GM21529 (cell line): ENCODE data around the gene NUDCD3.

Experiments
- ATAC-seq: cut with Tn5 transposase; IDR thresholded peaks from one replicate; pipeline ENCODE4 v1.9.1; 2021; ENCODE audit not compliant: unreplicated experiment

NUDCD3 gene

GRCh38 chr7:44372560-44373417 is 117.7 kb downstream of the NUDCD3 start:
- ATAC-seq = no peak

DNA sequence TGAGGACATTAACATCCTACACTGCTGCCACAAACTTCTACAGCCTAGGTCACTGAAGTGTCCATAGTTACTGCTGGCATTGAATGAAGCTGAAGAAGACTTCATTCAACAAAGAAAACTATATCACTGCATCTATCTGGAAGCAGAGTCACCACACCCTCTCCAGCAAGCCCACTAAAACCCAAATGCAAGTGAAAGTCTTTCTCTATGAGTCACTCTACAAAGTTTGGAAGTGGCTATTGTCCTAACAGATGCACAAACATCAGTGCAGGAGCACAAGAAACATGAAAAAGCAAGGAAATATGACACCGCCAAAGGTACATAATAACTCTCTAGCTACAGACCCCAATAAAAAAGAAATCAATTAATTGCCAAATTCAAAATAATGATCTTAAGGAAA is 121.6 kb downstream of the NUDCD3 start:
- no peak for ATAC-seq

DNA sequence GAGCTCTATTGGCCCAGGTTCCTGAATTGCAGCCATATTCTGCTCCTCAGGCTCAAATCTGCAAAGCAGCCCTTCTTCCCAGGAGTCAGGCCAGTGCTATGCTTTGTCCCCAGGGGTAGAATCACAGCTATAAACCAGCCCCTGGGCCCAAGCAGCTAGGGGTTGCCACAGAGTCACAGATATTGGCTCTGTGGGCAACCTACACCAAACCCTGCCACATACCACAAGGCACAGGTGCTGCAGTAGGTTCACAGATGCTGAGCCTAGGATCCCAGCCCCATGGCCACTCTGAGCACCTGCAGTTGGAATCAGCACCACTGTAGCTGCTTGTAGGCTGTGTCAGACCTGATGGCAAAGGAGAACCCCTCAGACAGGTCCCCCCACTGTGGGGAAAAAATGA is 122.0 kb downstream of the NUDCD3 start:
- ATAC-seq = no peak

- ATAC-seq = no peak
These were observed 122.9 kb downstream of the NUDCD3 start for GRCh38 chr7:44367475-44368043.

- ATAC-seq = no peak
These were observed 123.5 kb downstream of the NUDCD3 start for GRCh38 chr7:44366986-44367385.

- ATAC-seq = no peak
These were observed 136.8 kb downstream of the NUDCD3 start for GRCh38 chr7:44353668-44354067.

DNA sequence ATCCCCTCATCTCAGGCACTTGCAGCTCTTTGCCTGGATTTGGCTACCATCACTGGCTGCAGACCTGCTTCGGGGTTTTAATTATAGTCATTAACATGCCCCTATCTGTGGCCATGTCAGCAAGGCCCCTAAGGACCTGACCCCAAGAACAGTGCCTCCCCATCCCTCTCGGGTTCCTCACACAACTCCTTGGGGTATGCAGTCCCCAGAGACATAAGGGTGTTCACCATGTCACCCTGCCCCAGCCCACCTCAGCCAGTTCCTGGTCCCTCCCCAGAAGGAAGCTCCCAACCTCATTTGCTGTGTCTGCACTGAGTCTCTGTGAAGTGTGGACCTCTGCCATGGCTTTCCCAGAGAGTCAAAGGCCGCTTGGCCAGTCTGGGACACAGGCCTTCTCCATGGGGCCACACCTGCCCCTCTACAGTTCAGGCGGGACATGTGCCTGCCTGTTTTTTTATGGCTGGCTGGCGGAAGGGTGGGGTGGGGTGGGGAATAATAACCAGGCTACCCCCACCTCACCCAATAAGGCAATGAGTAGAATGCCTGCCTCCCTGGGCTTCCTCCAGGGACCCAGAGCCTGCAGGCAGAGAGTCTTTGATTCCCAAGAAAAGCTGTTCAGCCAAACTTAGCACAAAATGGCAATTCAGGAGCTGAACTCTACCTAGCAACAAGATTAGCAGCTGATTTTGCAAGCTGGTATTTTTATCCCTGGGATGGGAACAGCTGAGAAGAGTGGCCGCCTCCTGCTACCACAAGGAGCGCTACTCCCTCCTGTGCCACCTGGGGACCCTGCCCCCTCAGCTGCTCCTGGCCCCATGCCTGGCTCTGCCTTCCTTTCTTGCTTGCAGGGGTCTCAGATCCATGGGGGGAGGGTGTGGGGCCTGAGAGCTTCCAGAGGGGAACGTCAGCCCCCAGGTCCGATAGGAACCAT is 141.3 kb downstream of the NUDCD3 start:
- no peak for ATAC-seq

DNA sequence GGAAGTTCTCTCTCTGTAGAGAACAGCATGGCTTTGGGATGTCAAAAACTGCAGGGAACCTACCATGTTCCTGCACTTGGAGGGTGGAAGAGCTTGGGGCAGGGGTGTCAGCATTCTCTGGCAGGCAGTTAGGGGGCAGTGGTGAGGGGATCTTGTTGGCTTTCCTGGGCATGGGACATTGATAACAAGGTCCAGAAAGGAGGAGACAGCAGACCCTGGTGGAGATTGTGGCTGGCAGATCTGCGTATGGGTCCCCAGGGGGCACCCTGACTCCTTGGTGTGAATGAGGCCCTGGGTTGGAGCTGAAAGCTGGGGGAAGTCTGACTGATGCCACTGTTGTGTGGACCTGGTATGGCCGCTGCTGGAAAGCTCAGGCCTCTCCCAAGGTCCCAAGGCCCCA is 142.2 kb downstream of the NUDCD3 start:
- no peak for ATAC-seq

GRCh38 chr7:44347546-44348114 is 142.8 kb downstream of the NUDCD3 start:
- ATAC-seq = no peak

- ATAC-seq = no peak
These were observed 144.4 kb downstream of the NUDCD3 start for GRCh38 chr7:44346063-44346462.

GRCh38 chr7:44341401-44341800 is 149.1 kb downstream of the NUDCD3 start:
- no peak for ATAC-seq

DNA sequence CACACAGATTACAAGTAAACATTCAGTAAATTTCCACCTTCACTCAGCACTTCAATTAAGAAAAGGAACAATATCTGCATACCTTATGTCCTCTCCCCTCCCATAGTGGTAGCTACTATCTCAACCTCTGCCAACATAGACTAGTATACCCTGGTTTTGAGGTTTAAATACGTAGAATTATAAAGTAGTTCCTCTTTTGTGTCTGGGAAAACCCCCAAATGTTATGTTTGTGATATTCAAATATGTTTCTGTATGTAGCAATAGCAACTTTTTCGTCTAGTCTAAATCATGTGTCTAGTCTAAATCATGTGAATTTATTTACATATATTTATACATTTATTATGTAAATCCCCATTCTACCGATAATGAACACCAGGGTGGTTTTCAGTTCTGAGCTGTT is 151.9 kb downstream of the NUDCD3 start:
- peak; percentile 57 for ATAC-seq

DNA sequence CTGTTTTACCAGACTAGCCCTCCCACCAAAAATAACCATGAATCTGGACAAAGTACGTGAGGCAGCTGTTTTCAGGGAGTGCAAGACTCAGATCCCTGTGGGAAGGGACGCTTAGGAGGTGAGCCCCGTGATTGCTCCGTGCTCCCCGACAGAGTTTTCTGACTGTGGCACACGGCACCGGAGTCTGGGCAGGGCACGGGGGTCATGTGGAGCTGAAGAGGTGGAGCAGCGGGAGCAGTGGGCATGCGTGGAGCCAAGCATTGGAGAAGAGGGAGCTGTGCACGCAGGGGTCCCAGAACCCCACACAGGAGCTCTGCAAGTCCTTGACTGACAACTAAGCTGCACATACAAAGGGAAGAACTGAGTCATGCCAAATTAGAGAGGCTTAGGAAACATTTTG is 154.0 kb downstream of the NUDCD3 start:
- ATAC-seq = no peak

DNA sequence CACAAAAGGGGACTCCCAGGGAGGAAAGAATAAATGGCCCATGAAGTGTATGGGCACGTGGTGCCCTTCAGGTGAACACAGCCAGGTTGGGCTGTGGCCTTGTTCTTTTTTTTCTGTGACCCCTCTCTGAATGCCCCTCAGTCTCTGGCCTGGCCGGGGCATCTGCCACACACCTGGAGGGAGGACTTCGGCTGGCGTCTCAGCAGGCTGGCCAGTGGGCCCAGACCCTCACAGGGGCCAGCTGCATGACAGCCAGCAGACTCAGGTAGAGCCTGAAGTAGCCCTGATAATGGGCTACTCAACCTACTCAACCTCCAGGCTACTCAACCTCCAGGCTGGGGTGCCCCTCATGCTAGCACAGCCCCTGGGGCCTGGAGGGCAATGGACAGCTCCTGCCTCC is 155.3 kb downstream of the NUDCD3 start:
- ATAC-seq = no peak

GRCh38 chr7:44334734-44335097 is 155.7 kb downstream of the NUDCD3 start:
- no peak for ATAC-seq

DNA sequence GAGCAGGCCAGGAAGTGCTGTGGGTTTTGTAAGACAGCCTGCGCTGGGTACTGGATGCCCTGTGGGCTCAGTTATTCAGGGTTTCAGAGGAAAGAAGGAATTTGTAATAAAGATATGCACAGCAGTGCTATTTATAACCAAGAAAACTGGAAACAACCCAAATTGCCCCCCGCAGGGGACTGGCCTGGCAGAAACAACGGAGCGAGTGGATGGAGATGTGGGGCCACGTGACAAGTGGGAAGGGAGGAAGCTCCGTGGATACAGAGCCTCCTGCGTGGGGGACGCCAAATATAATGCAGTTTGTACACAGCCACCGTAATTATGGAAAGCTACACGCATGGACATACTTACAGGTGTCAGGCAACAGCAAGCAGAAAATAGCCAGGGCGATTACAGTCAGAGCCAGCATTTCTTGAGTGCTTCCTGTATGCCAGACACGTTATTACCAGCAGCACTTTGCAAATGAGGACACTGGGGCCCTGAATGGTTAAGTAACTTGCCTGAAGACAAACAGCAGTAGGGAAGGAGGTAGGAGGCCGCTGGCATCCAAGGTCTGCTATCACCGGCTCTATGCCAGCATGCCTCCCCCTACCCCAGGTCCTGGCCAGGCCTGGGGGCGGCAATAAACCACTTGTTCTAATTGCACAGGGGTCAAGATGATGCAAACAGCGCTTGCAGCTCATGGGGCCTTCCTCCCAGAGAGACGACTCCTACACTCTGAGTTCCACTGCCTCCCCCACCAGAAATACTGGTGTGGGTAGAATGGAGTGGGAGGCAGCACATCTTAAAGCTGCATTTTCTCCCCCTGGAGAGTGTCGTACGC is 156.3 kb downstream of the NUDCD3 start:
- ATAC-seq = no peak

DNA sequence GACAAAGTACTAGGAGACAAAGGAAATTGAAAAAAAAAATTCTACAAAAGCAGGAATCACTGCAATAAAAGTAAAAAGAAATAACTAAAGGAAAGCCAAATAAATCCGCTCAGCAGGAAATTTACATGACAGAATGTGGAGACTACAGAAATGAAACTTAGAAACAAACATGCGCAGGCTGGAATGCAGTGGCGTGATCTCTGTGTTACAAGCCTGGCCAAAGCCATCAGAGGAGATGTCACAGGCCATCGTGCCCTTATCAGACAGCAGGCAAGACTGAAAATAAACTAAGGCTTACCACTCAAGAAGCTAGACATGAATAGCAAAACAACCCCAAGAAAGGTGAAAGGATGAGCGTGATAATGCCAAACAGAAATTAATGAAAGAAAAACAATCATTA is 158.8 kb downstream of the NUDCD3 start:
- no peak for ATAC-seq

DNA sequence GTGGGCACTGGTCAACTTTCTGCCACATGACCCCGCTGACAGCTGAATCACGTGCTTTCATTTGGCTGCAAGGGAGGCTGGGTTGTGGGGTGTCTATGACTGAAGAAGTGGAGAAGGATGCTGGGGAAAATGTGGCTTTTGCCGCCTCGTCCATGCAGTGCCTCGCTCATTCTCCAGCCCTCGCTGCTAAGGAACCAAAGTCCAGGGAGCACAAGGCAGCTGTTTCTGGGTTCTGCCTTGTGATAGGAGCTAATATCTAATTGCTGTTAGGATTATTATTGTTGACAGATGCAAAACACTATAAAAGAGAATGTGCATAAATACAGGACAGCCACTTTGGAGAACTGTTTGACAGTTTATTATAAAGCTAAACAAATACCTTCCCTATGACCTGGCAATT is 160.1 kb downstream of the NUDCD3 start:
- ATAC-seq = no peak

- ATAC-seq = no peak
These were observed 160.6 kb downstream of the NUDCD3 start for GRCh38 chr7:44329888-44330287.
